Measurements from ENCODE around the gene ELOVL1. TPM values are rescaled to one million over a fixed set of nuclear protein-coding genes. Genes with fewer than 3 reads are reported as not detected.

The ELOVL1 gene
- total RNA-seq, 1 experiment from 2014 or later, result 99.9 TPM

DNA sequence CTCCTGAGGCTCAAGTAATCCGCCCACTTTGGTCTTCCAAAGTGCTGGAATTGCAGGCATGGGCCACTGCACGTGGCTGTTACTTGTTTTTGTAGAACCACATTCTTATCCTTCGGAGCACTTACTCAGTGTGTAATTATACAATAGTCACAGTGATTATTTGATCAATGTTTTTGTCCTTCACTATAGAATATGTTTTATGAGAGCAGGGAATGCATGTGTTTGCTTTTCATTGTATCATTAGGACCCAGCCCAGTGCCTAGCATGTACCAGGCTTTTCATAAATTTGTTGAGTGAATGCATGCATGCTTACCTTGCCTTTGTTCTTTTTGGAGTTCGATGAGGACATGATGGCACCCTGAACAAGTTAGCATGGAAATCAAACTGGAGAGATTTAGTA lies 27.7 kb upstream of the ELOVL1 start:
- Mint-ChIP-seq H3K4me3 (ENCODE audit: unreplicated experiment) (no peak overlapping the region), H3K27ac (ENCODE audit: low read depth, unreplicated experiment) (no peak overlapping the region), H3K9me3 (ENCODE audit: unreplicated experiment) (no peaks in the 10 kb centered on the region), H3K27me3 (ENCODE audit: insufficient read depth, unreplicated experiment) (no peaks in the 10 kb centered on the region), H3K36me3 (ENCODE audit: insufficient read depth, unreplicated experiment) (peaks cover 34% of the 10 kb centered on the region), H3K4me1 (ENCODE audit: insufficient read depth, unreplicated experiment) (peaks cover 10% of the 10 kb centered on the region)
- intact Hi-C loops (cut with micrococcal nuclease), result no loop called here
- no peak for DNase-seq (ENCODE audit: unreplicated experiment)
- ChIA-PET POLR2A (interaction anchor here (0.9 kb wide), 1 partner anchor 255 kb away, joined by 3 read pairs; the partner anchor contains the start of gene KDM4A), CTCF (no interaction called here)
- TF ChIP-seq, protein P1, sequence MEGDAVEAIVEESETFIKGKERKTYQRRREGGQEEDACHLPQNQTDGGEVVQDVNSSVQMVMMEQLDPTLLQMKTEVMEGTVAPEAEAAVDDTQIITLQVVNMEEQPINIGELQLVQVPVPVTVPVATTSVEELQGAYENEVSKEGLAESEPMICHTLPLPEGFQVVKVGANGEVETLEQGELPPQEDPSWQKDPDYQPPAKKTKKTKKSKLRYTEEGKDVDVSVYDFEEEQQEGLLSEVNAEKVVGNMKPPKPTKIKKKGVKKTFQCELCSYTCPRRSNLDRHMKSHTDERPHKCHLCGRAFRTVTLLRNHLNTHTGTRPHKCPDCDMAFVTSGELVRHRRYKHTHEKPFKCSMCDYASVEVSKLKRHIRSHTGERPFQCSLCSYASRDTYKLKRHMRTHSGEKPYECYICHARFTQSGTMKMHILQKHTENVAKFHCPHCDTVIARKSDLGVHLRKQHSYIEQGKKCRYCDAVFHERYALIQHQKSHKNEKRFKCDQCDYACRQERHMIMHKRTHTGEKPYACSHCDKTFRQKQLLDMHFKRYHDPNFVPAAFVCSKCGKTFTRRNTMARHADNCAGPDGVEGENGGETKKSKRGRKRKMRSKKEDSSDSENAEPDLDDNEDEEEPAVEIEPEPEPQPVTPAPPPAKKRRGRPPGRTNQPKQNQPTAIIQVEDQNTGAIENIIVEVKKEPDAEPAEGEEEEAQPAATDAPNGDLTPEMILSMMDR (IDR thresholded peaks at IDR 0.05; ENCODE audit: unreplicated experiment), result no peak
- BruUV-seq (replicated peaks), result no TSS peak

DNA sequence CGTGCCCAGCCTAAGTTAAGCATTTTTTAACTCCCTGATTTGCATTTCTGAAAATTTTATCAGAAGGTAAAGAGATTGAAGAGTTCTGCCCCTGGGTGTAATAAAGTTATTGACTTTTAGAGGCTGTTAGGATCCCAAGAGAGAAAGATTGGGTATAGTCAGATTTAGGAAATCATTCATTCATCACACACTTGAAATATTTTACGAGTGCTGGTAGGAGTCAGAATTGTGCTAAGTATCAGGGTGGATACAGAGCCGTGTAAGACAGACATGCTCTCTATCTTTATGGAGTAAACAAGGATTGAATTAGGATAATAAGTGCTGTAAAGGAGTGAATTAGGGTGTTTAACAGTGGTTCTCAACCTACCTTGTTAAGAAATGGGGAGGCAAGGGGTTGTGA lies 24.9 kb upstream of the ELOVL1 start:
- Mint-ChIP-seq H3K36me3 (ENCODE audit: insufficient read depth, unreplicated experiment) (peaks cover 41% of the 10 kb centered on the region), H3K27me3 (ENCODE audit: insufficient read depth, unreplicated experiment) (no peaks in the 10 kb centered on the region), H3K4me3 (ENCODE audit: unreplicated experiment) (no peak overlapping the region), H3K27ac (ENCODE audit: low read depth, unreplicated experiment) (peak overlapping the region; percentile 82), H3K4me1 (ENCODE audit: insufficient read depth, unreplicated experiment) (peaks cover 29% of the 10 kb centered on the region), H3K9me3 (ENCODE audit: unreplicated experiment) (no peaks in the 10 kb centered on the region)
- DNase-seq (ENCODE audit: unreplicated experiment), result no peak
- CTCF ChIA-PET, result interaction anchor here (0.6 kb wide), 1 partner anchor 1323 kb away, joined by 3 read pairs; no protein-coding TSS in a partner anchor
- POLR2A ChIA-PET, result interaction anchor here (1.0 kb wide), 1 partner anchor 15 kb away, joined by 3 read pairs; no protein-coding TSS in a partner anchor
- no TSS peak for BruUV-seq (replicated peaks)
- intact Hi-C loops (cut with micrococcal nuclease), result no loop called here
- TF ChIP-seq, protein P1 (IDR thresholded peaks at IDR 0.05; ENCODE audit: unreplicated experiment), result no peak

DNA sequence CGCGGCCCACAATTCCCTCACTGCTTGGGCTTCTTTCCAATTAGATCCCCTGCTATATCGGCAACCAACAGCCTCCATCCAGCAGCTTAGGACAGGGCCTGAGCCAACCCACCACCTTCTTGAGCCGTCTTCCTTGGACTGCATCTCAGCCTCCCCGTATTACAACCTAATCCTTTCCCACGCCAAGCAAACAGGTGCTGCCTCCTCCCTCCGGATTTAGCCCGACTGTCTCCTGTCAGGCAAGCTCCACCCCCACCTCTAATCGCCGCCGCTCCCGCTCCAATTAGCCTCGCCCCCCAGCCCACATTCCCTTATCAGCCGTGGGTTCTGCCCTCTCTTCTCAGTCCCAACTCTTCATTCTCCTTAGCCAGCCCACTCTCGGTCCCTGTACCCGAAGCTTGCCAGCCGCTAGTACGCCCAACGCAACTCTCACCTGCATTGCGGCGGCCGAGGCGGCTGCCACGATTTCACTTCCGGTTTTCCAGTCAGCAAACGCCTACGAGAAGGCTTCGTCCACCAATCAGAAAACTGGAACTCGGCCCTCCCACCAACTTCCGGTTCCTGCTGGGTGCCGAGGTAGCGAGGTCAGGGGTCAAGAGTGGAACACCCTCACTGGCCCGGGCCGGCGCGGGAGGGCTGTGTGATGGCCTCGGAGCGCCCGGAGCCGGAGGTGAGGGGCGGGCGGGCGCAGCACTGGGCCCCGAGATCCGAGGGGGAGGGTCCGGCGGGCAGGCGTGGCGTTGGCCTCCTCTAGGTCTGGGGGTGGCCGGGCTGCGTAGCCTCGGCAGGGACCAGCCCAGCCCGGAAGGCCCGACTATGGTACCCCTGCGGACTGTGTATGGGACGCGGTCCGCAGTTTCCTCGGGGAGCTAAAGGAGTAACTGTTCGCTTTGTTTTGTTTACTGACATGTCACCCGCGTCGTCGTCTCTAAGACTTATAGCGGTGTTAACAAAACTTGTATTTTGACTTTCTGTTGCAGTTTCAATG lies 21.8 kb upstream of the ELOVL1 start, which contains the start of the genes MED8 and SZT2:
TSS of gene MED8 (minus strand) at position 475 of the 988 bp plus-strand sequence. CDS start at position 439, 36 bp downstream.
TSS of gene SZT2 (plus strand) at position 574 of the 988 bp plus-strand sequence. CDS start at position 644, 70 bp downstream.
- H3K36me3 Mint-ChIP-seq (ENCODE audit: insufficient read depth, unreplicated experiment), result peaks cover 61% of the 10 kb centered on the region
- peaks cover 31% of the 10 kb centered on the region for H3K4me1 Mint-ChIP-seq (ENCODE audit: insufficient read depth, unreplicated experiment)
- no peaks in the 10 kb centered on the region for H3K9me3 Mint-ChIP-seq (ENCODE audit: unreplicated experiment)
- BruUV-seq (replicated peaks), result TSS peak; percentile 41
- TF ChIP-seq, protein P1 (IDR thresholded peaks at IDR 0.05; ENCODE audit: unreplicated experiment), result no peak
- peak within 1 kb of the TSS; percentile 95 for H3K27ac Mint-ChIP-seq (ENCODE audit: low read depth, unreplicated experiment)
- intact Hi-C loops (cut with micrococcal nuclease), result loop anchor here (1.0 to 10.0 kb wide), 2 partner anchors 21 to 155 kb away; partner anchors contain the start of gene ELOVL1
- no peaks in the 10 kb centered on the region for H3K27me3 Mint-ChIP-seq (ENCODE audit: insufficient read depth, unreplicated experiment)
- ChIA-PET CTCF (interaction anchor here (0.7 to 1.8 kb wide), 7 partner anchors 11 to 575 kb away, joined by 3 to 6 read pairs (median 3); partner anchors contain the start of gene ELOVL1), POLR2A (interaction anchor here (0.5 to 4.5 kb wide), 21 partner anchors 10 to 472 kb away, joined by 3 to 69 read pairs (median 5); partner anchors contain the start of genes CDC20, CFAP57, EBNA1BP2 and ELOVL1)
- DNase-seq (ENCODE audit: unreplicated experiment), result peak; percentile 96
- H3K4me3 Mint-ChIP-seq (ENCODE audit: unreplicated experiment), result peak within 1 kb of the TSS; percentile 91

All from MCF 10A (cell line).